ENCODE results near the gene NPLOC4.

DNA sequence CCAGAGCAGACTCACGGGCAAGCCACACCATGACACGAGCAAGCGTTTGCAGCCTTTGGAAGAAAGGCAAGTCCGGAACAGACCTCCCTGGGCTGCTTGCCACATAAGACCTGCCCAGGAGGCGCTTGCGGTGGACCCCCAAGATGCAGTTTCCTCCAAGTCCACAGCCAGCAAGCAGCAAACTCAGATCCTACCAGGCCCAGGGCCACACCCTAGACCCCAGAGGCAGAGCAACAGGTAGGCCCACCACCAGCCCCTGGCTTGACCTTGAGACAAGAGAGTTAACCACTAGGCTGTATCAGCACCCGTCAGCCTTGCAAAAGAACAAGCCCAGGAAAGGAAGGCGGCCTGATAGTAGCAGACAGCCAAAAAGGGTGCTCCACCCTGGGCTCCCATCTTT lies 87.1 kb downstream of the NPLOC4 start:
- TF ChIP-seq CTCF (IDR thresholded peaks at IDR 0.05) (no peak), CHD2 (IDR thresholded peaks at IDR 0.05; ENCODE audit: low read length, partially characterized antibody) (no peak)

All from SK-N-SH (cell line).